Stimulated activated CD4-positive, alpha-beta T cell treated with anti-CD3 and anti-CD28 coated beads, Interleukin-1b, Interleukin-23, amount 100 ng/mL, for 48 hours (primary cell): ENCODE data around the gene IREB2.
A peak's percentile ranks its signal among the peaks of the same experiment; 100 is the strongest.
"Not testable (repeated sequence)": the region's sequence is repeated elsewhere in the genome, so short reads cannot be mapped to it uniquely, and the experiment has no call there.

Source experiments
- DNase-seq: peaks from one replicate; pipeline ENCODE4 v3.0.0-alpha.2; 2020

Gene IREB2

GRCh38 chr15:78492872-78493271, 54.9 kb downstream of the IREB2 start:
- no peak for DNase-seq

GRCh38 chr15:78501857-78502256, 63.8 kb downstream of the IREB2 start:
- no peak for DNase-seq

- DNase-seq: no peak
Observed at GRCh38 chr15:78502641-78503040, 64.6 kb downstream of the IREB2 start.

GRCh38 chr15:78506971-78507830, 69.2 kb downstream of the IREB2 start, which contains the start of gene HYKK:
Gene HYKK, plus strand, starts transcription at chr15:78507577. Its CDS starts 5,512 bp downstream, at chr15:78513089.
- DNase-seq: peak; percentile 85

- no peak for DNase-seq
Observed at GRCh38 chr15:78507831-78508160, 69.8 kb downstream of the IREB2 start.

GRCh38 chr15:78508272-78508671, 70.3 kb downstream of the IREB2 start:
- no peak for DNase-seq

GRCh38 chr15:78509726-78510312, 71.8 kb downstream of the IREB2 start:
- no peak for DNase-seq

GRCh38 chr15:78520035-78520434, 82.0 kb downstream of the IREB2 start:
- DNase-seq: not testable (repeated sequence)

GRCh38 chr15:78524230-78524629, 86.2 kb downstream of the IREB2 start:
- DNase-seq: no peak

- no peak for DNase-seq
Observed at GRCh38 chr15:78527325-78527724, 89.3 kb downstream of the IREB2 start.

GRCh38 chr15:78533331-78533730, 95.3 kb downstream of the IREB2 start:
- DNase-seq: no peak

- no peak for DNase-seq
Observed at GRCh38 chr15:78536134-78536533, 98.1 kb downstream of the IREB2 start.

- no peak for DNase-seq
Observed at GRCh38 chr15:78537266-78537905, 99.4 kb downstream of the IREB2 start.

GRCh38 chr15:78538358-78538757, 100.3 kb downstream of the IREB2 start:
- no peak for DNase-seq

GRCh38 chr15:78539464-78540140, 101.6 kb downstream of the IREB2 start:
- DNase-seq: not testable (repeated sequence)

- peak; percentile 94 for DNase-seq
Observed at GRCh38 chr15:78540141-78540870, 102.3 kb downstream of the IREB2 start, which contains the start of gene PSMA4. Gene PSMA4, plus strand, starts transcription at chr15:78540444. Its CDS starts 1,484 bp downstream, at chr15:78541928.

- DNase-seq: peak; percentile 19
Observed at GRCh38 chr15:78540871-78541743, 103.1 kb downstream of the IREB2 start.

- no peak for DNase-seq
Observed at GRCh38 chr15:78541744-78542034, 103.7 kb downstream of the IREB2 start.

- no peak for DNase-seq
Observed at GRCh38 chr15:78542647-78543046, 104.6 kb downstream of the IREB2 start.

- no peak for DNase-seq
Observed at GRCh38 chr15:78550194-78550593, 112.2 kb downstream of the IREB2 start.

- DNase-seq: no peak
Observed at GRCh38 chr15:78550815-78551214, 112.8 kb downstream of the IREB2 start.
